ENCODE data around the gene USP15. TPM values are rescaled to one million over a fixed set of nuclear protein-coding genes. Genes with fewer than 3 reads are reported as not detected.
"Not testable (repeated sequence)": the region's sequence is repeated elsewhere in the genome, so short reads cannot be mapped to it uniquely, and the experiment has no call there.

Gene USP15
- polyA plus RNA-seq, 3 donors, result 19.2 to 27.7 (median 26.4) TPM

DNA sequence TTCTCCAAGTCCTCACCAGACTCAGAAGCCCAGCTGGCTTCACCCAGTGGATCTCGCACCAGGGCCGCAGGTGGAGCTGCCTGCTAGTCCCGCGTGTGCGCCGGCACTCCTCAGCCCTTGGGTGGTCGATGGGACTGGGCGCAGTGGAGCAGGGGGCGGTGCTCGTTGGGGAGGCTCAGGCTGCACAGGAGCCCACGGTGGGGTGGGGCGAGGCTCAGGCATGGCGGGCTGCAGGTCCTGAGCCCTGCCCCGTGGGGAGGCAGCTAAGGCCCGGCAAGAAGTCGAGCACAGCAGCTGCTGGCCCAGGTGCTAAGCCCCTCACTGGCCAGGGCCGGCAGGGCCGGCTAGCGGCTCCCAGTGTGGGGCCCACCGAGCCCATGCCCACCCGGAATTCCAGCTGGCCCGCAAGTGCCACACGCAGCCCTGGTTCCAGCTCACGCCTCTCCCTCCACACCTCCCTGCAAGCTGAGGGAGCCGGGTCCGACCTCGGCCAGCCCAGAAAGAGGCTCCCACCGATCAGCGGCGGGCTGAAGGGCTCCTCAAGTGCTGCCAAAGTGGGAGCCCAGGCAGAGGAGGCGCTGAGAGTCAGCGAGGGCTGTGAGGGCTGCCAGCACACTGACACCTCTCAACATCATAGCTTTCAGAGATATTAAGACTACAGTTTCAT is 201.1 kb downstream of the USP15 start:
- not testable (repeated sequence) for H3K27ac ChIP-seq (ENCODE audit: low read depth, low read length)
- 89 to 94% (median 93%) methylated on average over 30 to 32 of the region's 32 CpGs for WGBS, 3 donors

DNA sequence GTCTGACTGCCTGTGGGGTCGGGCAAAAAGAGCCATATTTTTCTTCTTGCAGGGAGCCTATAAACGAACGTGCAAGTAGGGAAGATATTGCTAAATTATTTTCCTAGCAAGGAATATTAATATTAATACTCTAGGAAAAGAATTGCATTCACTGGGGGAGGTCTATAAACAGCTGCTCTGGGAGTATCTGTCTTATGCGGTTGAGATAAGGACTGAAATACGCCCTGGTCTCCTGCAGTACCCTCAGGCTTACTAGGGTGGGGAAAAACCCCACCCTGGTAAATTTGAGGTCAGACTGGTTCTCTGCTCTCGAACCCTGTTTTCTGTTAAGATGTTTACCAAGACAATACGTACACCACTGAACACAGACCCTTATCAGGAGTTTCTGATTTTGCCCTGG is 203.0 kb downstream of the USP15 start:
- not testable (repeated sequence) for H3K27ac ChIP-seq (ENCODE audit: low read depth, low read length)
- 66 to 88% (median 81%) methylated on average over 7 of the region's 7 CpGs for WGBS, 3 donors

Other genes starting within 250 kb of the USP15 start
- 10 to 100 TPM in 1 of 3 donors, 1 to 10 TPM in 2; 7.0 to 14.0 (median 8.1) TPM for gene MON2, start 206.4 kb downstream of the USP15 start, polyA plus RNA-seq